ENCODE measurements around the gene FNBP1.

GRCh38 chr9:130053504-130054324 lies 10.7 kb upstream of the FNBP1 start, which contains the start of gene GPR107:
- no peak for TF ChIP-seq POLR2A (IDR thresholded peaks at IDR 0.05)
- TF ChIP-seq CTCF (IDR thresholded peaks at IDR 0.05), result no peak
